ENCODE data around the gene PGF.

PGF gene

DNA sequence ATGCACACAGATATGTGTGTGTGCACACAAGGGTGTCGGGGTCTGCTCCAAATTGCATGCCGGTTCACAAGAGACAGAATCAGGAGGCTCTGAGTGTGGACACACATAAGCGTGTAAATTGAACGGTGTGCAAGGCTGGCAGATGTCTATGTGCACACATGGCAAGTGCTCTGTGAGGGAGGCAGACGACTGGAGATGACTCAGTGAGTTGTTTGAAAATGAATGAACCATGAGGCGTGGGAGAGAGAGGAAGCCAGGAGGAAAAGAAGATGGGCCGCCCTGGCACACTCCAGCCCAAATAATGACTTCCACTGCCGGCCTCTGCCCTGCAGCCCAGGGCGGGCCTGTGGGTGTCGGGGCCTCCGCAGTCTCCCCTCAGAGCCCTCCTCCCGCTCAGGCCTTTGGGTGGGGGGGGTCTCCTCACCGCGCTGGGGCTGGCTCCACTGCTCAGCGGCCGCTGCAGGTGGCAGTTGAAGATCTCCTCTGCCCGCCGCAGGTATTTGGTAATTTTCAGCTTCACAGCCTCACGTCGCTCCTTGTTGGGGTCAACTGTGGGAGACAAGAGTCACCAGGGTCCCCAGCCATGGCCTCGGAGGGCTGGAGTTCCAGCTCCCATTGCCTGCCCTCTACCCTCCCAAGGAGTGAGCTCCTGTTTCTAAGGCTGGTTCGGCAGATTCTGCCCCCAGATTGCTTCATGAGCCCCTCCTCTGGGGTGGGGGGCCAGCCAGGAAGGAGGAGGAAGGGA, 35.8 kb downstream of the PGF start:
- DNase-seq (ENCODE audit: low spot score), result no peak

DNA sequence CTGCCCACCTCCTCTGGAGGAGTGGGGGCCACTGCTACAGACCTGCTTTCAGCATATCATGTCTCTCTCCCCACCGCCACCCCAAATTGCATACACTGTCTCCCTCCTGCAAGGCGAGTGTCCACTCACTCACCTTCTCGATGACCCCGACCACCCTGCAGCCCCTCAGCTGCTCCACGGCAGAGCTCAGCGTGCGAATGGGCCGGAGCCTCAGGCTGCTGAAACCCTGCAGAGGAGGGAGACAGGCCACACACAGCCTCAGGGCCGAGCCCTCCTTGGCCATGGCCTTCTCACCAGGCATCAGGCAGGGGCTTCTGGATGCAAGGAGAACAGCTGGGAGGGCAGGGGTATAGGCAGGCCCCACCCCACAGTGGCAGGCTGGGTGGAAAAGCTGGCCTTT, 37.0 kb downstream of the PGF start:
- DNase-seq (ENCODE audit: low spot score), result no peak

DNA sequence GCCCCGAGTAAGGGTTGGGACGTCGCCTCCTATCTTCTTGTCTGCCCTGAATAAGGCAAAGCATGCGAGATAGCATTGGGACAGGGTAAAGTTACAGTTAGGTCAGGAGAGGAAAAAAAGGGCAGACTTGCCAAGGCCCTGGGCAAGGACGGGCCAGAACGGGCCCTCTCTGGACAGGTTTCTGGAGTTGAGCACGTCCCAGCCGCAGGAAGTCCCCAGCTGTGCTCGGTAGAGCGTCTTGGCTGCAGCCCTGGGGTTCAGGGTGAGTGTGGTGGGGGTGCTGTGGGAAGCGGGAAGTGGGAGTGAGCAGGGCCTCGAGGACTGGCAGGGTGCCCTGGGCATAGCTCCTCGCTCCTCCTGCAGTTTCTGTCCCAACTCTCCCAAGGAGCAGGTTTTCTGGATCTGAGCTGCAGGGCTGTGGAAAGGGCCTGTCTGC, 37.7 kb downstream of the PGF start:
- DNase-seq (ENCODE audit: low spot score), result no peak

DNA sequence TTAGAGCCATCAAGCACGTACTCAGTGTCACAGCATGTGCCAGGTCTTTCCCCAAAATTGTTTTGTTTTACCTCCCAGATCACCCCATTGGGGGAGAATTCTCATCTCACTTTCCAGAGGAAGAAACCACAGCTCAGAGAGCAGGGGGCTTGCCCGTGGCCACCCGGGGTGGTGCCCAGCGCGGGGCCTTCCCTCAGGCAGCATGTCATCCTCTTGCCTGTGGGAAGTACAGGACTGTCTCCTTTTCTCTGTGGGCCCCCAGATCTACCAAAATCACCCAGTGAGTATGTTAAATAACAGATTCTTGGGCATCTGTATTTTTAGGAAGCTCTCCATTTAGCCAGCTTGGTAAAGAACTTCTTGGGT, 38.2 kb downstream of the PGF start:
- DNase-seq (ENCODE audit: low spot score), result no peak

DNA sequence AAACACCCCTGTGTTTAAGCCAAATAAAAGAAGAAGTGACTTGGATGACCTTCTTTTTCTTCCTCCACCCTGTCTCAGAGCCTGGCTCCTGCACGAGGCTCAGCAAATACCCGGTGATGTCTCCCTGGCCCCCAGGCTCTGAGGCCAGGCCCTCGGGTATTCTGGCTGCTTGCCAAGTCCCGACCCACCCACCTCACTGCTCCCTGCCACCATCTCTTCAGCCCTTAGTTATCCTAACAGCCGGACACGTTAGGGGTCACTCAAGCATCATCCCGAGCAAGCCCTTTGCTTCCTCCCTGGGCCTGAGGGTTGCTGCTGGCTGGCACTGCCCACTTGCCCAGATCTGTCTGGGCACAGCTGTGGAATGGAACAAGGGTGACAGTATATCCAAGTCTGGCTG, 39.6 kb downstream of the PGF start:
- DNase-seq (ENCODE audit: low spot score), result no peak

DNA sequence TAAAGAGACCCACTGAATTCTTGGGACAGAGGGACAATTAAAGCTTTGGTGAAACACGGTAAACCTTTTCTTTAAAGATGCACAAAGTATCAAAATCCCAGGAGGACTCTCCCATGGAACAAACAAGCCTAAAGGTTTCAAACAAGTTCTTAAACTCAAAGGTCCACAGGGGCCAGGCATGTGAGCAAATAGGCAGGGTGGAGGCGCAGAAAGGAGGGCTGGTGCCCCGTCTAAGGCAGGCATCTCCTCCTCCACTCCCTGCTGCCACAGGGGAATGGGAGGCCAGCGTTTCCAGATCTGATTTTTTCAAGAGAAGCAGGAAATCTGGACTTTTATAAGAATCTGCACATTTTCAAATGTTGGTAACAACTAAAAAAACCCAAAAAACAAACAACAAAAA, 40.0 kb downstream of the PGF start:
- no peak for DNase-seq (ENCODE audit: low spot score)

DNA sequence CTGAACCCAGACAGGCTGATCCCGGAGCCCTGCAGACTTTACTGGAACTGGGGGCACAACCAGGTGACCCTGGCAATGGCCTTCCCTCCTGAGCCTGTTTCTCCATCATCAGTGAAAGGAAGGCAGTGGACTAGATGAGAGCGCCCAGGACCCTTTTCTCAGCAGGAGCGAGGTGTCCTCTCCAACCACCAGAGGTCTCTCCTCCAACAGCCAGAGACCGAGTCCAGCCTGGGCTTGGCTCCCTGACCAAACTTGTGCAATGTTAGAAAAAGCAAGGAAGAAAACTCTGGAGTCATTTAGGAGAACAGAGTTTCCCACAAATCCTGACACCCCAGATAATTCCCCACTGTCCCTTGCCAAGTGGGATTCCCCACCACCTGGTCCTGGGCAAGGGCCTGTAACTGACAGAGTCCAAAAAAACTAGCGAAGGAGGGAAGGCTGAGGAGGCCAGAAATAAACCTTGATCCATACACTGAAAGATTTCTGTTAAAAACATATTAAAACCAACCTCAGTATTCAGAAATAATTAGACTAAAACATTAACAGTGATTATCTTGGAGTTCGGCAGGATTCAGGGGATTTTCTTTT, 41.3 kb downstream of the PGF start:
- peak; percentile 84 for DNase-seq (ENCODE audit: low spot score)

DNA sequence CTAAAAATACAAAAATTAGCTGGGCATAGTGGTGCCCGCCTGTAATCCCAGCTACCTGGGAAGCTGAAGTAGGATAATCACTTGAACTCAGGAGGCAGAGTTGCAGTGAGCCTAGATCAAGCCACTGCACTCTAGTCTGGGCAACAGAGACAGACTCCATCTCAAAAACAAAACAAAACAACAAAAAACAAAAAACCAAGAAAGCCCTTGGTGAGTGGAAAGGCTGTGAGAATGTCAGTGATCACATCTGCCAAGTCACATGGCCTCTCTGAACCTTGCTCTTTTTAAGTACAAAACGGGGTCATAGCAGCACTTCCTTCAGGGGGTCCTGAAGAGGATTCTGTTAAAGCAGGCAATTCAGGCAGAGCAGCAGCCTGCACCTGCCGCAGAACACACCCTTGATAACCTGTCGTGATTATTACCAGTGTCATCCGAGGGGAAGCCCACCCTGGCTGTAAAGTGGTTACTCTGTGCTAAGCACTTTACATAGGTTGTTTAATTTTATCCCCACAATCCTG, 41.9 kb downstream of the PGF start:
- DNase-seq (ENCODE audit: low spot score), result no peak

DNA sequence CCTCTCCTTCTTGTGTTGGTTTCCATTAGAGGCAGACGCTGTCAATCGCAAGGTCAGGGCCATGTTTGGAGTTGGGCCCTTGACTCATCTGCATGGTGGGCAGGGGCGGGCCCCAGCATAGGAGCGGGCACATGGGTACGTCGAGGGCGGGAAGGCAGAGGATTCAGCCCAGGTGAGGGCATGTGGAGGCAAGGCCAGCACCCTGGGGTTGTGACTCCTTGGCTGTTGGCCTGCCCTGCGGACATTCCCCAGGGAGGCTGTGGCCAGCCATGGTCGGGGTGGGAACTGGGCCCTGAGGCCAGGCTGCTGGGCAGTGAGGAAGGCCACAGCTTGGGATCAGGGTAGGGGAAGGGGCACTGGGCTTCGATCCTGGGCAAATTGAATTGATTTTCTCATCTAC, 42.6 kb downstream of the PGF start:
- DNase-seq (ENCODE audit: low spot score), result no peak

DNA sequence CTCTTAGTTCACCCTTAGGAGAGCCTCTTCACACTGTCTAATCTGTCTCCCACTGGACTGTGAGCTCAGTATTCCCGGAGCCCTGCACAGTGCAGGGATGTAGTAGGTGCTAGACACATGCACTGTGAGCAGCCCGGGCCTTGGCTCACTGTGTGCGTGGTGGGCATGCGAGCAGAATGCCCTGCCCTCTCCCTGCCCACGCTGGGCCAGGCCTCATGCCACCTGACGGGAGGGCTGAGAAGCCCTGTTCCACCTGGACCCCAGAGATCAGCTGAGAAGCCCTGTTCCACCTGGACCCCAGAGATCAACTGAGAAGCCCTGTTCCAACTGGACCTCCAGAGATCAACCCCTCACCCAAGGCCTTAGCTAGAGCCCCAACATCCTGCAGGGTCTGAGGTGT, 43.3 kb downstream of the PGF start:
- DNase-seq (ENCODE audit: low spot score), result no peak

DNA sequence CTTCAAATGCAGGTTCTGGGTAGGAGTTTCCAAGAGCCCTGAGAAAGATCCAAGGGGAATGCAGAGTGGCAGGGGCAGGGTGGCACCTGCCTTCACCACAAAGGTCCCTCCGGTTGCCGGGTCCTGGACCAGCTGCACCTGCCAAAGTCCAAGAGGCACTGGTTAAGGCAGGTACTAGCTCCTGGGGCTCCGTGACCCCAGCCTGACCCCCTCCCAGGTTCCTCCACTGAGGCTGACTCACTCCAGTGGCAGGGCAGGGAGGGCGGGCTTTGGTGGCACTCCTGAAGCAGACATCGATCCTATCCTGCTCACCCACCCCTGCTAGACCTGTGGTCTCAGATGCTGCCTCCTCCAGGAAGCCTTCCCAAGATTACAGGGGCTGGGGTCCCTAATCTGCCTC, 43.7 kb downstream of the PGF start:
- no peak for DNase-seq (ENCODE audit: low spot score)

DNA sequence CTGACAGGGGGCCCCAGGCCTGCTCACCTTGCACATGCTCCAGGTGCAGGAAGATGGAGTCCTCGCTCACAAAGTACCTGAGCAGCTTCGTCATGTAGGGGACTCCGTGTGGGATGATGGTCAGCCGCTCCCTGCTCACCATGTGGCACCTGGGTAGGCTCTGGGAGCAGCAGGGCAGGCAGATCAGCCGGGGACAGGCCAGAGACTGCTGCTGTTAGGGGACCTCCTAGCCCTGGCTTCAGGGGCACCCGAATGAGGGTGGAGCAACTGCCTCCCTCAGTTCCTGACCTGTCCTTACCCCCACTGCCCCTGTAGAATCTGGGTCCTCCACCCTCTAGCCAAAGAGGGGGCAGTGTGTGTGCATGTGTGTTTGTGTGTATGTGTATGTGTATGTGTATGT, 44.2 kb downstream of the PGF start:
- no peak for DNase-seq (ENCODE audit: low spot score)

DNA sequence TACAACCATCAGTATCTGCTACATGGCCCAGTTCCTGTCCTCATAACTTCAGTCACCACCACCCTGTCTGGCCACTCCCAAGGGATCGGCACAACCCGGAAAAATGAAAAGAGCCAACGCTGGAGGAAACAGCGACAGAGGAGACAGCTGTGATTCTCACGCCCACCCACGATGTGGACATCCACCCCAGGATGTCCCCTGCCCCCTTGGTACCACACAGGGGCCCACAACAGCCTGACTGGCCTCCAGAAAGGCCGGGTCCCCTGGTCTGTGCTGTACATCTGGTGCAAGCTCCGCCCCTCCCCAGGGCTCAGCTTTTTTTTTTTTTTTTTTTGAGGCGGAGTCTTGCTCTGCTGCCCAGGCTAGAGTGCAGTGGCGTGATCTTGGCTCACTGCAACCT, 44.8 kb downstream of the PGF start:
- no peak for DNase-seq (ENCODE audit: low spot score)

DNA sequence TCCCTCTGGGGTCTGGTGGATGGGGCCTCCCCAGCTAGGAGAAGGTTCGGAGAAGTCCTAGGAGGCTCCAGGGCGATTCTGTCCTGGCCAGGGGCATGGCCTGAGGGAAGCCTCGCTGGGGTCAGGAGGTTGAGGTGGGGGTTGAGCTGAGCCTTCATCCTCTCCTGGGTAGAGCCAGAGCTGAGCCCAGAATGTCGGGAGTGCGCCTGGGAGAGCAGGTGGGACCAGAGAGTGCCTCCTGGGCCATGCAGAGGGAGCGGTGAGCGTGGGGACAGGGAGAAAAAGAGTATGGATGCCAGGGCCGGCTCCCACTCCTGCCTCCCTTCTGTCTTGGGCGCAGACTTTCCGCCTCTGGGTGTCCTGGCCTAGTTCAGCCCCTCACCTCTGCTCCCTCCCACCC, 45.5 kb downstream of the PGF start:
- no peak for DNase-seq (ENCODE audit: low spot score)

DNA sequence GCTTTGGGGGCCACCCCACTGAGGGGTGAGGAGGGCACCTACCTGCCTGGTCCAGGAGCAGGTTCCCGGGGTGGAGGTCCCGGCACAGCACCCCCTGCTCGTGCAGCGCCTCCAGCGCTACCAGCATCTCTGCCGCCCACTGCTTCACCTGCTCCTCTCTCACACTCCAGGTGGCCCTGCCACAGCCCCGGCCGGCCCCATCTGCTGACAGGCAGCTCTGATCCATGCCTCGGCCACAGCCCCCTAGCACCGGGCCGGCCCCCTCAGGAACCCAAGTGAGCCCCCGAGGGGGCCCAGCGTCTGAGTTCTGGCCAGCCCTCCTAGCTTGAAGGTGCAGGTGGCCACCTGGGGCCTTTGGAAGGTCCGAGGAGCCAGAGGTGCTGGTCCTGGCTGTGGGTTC, 45.9 kb downstream of the PGF start:
- no peak for DNase-seq (ENCODE audit: low spot score)

DNA sequence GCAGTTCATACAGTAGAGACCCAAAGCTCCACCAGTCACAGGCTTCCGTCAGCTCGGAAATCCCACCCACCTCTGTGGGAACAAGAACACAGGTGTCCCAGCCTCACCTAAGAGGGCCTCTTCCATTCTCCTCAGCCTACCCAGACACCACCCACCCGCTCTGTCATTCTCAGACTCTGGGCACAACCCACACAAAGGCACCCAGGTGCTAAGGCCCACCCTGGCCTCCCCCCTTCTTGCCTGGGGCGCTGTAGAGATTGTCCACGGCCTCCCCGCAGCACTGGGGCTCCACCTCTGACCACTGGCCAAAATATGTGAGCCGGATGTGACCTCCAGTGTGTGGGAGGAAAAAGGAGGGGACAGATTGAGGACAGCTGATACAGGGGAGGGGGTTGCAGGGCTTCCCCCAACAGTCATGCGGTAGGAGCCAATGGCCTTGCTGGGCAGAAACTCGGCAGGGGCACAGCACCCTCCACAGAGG, 46.5 kb downstream of the PGF start:
- no peak for DNase-seq (ENCODE audit: low spot score)

DNA sequence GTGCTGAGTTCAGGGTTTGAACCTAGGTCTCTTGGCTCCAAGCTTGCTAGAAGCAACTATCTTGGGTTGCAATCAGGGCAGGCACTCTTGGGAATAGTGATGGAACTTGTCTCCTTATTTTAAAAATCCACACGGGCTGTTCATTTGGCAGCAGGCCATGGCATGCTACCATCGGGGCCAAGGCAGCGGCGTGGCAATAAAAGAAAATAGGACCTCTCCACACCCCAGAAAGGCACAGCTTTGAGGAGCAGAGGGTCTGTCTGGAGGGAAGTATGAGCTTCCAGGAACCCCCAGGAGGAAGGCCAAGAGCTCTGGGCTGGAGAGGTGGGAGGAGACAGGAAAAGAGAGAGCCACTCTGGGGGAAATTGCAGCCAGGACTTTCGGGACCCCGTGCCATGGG, 47.7 kb downstream of the PGF start:
- DNase-seq (ENCODE audit: low spot score), result no peak

DNA sequence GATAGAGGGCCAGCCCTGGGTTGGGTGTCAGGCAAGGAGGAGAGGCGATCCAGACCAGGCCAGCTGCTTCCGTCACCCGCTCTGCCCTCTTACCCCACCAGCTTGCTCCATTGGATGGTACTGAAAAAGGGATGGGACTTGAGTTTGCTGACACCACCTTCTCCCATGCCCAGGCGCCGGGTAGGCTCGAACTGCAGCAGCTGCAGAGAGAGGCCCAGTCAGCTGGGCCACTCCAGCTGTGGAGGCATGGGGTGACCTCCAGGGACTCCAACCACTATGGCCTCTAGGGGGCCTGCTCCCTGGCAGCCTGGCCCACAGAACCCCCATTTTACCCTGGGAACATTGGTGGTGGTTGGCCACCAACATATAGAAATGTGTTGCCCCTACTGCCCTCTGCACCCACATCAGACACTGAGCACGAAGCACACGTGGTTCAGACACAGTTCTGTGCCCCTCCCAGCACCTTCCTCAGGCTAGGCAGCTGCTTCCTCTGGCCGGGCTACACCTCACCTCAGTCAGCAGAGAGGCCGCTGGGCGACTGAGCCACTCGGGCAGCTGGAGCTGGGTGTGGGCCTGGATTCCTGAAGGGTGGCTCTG, 48.4 kb downstream of the PGF start:
- DNase-seq (ENCODE audit: low spot score), result no peak

DNA sequence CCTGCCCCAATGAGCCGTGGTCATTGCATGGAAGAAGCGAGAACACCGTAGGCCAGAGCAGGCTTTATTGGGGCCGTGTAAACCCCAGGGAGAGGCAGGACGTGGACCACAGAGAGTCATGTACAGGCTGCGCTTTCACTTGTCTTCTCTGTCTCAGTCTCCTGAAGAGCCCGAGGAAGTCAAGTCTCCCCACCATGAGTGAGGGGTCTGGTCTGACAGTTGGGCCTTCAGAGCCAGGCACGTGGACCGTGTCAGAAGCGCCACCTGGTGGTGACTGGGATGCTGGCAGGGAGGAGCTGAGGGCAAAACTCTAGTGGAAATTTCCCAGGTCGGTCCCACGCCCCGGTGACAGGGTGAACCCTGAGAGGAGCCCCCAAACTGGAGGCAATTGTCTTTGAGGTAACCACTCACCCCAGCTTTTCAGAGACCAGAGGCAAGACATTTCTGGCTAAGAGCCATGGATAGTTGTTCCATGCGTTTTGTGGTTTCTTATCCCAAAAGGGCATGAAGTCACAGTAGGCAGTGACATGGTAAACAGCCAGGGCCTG, 49.7 kb downstream of the PGF start:
- peak; percentile 71 for DNase-seq (ENCODE audit: low spot score)

DNA sequence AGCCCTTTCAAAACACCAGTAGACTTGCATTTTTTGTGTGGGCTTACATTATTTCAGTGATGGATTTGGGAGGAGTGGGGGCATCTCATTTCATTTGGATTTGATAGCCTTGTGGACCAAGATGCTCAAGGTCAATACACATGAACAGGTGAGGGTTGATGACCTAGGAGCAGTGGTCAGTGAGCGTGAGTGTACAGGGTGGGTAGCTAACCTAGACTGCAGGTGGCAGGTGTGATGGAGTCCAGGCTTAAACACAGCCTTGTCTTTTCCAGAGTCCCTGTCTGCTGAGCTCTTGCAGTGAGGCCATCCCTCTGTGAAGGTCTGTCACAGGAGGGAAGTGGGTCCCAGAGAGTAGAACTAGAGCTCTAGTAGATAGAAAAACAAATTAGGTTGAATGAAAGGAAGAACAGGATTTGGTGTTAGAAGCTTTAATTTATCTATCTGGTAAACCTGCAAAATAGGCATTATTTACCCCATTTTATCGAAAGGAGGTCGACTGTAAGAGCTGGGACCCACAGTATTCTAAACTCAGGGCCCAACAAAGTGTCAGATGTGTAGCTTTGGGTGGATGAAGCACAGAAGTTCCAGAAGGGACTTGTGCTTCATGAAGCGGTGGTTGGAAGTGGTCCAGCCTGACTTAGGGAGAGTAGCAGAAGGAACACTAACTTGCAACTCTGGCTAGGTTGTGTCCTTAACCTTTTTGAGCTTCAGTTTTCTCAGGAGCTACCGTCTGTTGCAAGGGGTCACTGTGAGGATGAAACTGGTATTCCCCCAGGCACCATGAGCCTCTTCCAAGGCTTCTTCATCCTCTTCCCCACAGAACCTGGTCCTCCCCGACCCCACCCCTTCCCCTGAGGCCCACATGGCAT, 50.5 kb downstream of the PGF start:
- no peak for DNase-seq (ENCODE audit: low spot score)

DNA sequence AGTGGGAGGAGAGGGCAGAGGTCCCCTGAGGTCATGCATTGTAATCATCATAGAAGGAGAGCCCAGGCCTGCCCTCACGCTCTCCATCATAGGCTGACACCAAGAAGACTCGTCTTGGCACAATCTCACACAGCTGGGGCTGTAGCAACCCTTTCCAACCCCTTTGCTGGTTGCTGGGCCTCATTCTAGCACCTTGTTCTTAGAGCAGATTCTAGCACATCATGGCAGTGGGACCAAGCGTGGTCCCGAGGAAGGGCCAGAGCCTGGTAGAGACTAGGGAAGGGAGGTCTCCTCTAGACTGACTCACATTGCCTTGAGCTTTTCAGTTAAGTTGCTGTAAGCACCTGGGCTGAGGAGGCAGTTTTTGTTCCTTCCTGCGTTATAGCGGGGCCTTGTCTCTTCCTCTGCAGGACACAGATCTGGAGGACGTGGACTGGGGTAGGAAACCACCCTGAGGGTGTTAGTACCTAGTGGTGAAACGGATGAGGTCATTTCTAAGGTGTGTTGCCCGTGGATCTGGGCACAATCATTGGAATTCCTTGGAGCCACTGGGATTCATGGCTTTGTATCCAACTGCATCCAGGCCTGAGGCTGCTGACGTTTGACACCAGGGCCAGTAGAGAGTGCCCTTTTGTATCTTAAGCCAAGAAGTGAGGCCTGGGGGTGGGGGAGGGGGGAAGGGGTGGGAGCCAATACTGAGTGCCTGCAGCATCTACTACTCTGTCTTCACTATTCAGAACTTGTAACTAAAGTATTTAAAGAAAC, 52.3 kb downstream of the PGF start:
- no peak for DNase-seq (ENCODE audit: low spot score)

Data from COLO829 (cell line).